Endothelial cell of umbilical vein (primary cell): ENCODE data around the gene SYNCRIP. TPM values are rescaled to one million over a fixed set of nuclear protein-coding genes. Genes with fewer than 3 reads are reported as not detected.

Experiments used
- BruUV-seq: library from RNA; stranded (reverse); fragments of 400-500 nt; replicated peaks from 2 replicates; lab custom pipeline; 2021; lab: Mats Ljungman, UMichigan
- CTCF ChIA-PET: fragments of 300-600, 350-600 bp; sonication (Branson Sonifier 250); formaldehyde crosslinking; loops from one replicate; lab custom pipeline; 2021; ENCODE audit warnings: antibody characterized with exemption, inconsistent platforms; lab: Charles Lee
- POLR2A ChIA-PET: fragments of 300-600, 350-600 bp; sonication (Branson Sonifier 250); formaldehyde crosslinking; loops from one replicate; lab custom pipeline; 2021; ENCODE audit warnings: antibody characterized with exemption, inconsistent platforms; lab: Charles Lee
- DNase-seq: peaks from one replicate; pipeline ENCODE4 v3.0.0-alpha.2; 2011; ENCODE audit warnings: low read depth, low spot score
- FAIRE-seq: peaks from 2 replicates; lab custom pipeline; 2011; peaks lifted over from hg19 to GRCh38; lab: Jason Lieb, UNC
- H2AFZ ChIP-seq: 2 replicates; pipeline ENCODE4 v1.6.0; 2012; ENCODE audit warnings: low read depth, low read length, control low read depth, inconsistent platforms
- H3K27ac ChIP-seq: 2 replicates; pipeline ENCODE4 v1.5.1; 2011; ENCODE audit warnings: low read depth, mild to moderate bottlenecking, control low read depth, low read length, moderate library complexity; ENCODE audit not compliant: insufficient read depth
- H3K27me3 ChIP-seq, 2 experiments: 2 replicates each; pipeline versions ENCODE4 v1.6.0 to v1.6.1; 2011; ENCODE audit warnings: low read length in 2 of 2, mixed read lengths in 1 of 2; ENCODE audit not compliant: control insufficient read depth in 2 of 2, insufficient read depth in 2 of 2
- H3K36me3 ChIP-seq, 2 experiments: 2 replicates in 1 of 2; 3 replicates in 1 of 2; pipeline ENCODE4 v1.5.1; 2011; ENCODE audit warnings: low read length in 2 of 2, mild to moderate bottlenecking in 1 of 2, moderate library complexity in 1 of 2; ENCODE audit not compliant: control insufficient read depth in 2 of 2, insufficient read depth in 2 of 2; ENCODE audit errors: extremely low read depth in 1 of 2
- H3K4me1 ChIP-seq: 3 replicates; pipeline ENCODE4 v1.5.1; 2011; ENCODE audit warnings: mild to moderate bottlenecking, low read length; ENCODE audit not compliant: control insufficient read depth, insufficient read depth; ENCODE audit errors: extremely low read depth
- H3K4me2 ChIP-seq: 2 replicates; pipeline ENCODE4 v1.6.1; 2011; ENCODE audit warnings: low read length, control low read depth, mixed read lengths; ENCODE audit not compliant: insufficient read depth
- H3K4me3 ChIP-seq, 3 experiments: fragments of 200-600 bp in 1 of 3; sonication (generic), shearing (Covaris generic) in 1 of 3; replicated peaks in 1 of 3; 2 replicates each; pipeline ENCODE4 v1.5.1; 2011 to 2016; ENCODE audit warnings: control low read depth in 3 of 3, low read length in 3 of 3, mild to moderate bottlenecking in 2 of 3, inconsistent platforms in 1 of 3, low read depth in 1 of 3, moderate library complexity in 1 of 3; ENCODE audit not compliant: insufficient read depth in 1 of 3
- H3K79me2 ChIP-seq: 2 replicates; pipeline ENCODE4 v1.6.0; 2012; ENCODE audit warnings: low read length, inconsistent platforms; ENCODE audit not compliant: control insufficient read depth, insufficient read depth
- H3K9ac ChIP-seq: replicated peaks from 2 replicates; pipeline ENCODE3; 2011; ENCODE audit warnings: low read length, control low read depth; ENCODE audit not compliant: insufficient read depth; ENCODE audit errors: extremely low read depth
- H3K9me1 ChIP-seq: replicated peaks from 3 replicates; pipeline ENCODE4 v1.6.0; 2011; ENCODE audit warnings: mild to moderate bottlenecking, low read length; ENCODE audit not compliant: control insufficient read depth, insufficient read depth; ENCODE audit errors: extremely low read depth
- H3K9me3 ChIP-seq: replicated peaks from 2 replicates; pipeline ENCODE4 v1.5.1; 2012; ENCODE audit warnings: low read length, inconsistent platforms; ENCODE audit not compliant: control insufficient read depth, insufficient read depth
- H4K20me1 ChIP-seq: replicated peaks from 2 replicates; pipeline ENCODE3; 2011; ENCODE audit warnings: mild to moderate bottlenecking, low read length; ENCODE audit not compliant: control insufficient read depth, insufficient read depth; ENCODE audit errors: extremely low read depth
- FOS ChIP-seq: IDR thresholded peaks from 2 replicates; pipeline ENCODE4 v1.6.1; 2011; ENCODE audit warnings: mild to moderate bottlenecking, low read length, moderate library complexity, borderline replicate concordance; ENCODE audit not compliant: insufficient read depth
- JUN ChIP-seq: IDR thresholded peaks from 2 replicates; pipeline ENCODE4 v1.6.1; 2011; ENCODE audit warnings: borderline replicate concordance, low read depth; ENCODE audit not compliant: insufficient read length, insufficient read depth
- MAX ChIP-seq: IDR thresholded peaks from 2 replicates; pipeline ENCODE4 v1.6.1; 2011; ENCODE audit not compliant: insufficient read depth, insufficient read length
- MYC ChIP-seq: IDR thresholded peaks from one replicate; pipeline ENCODE4 v1.6.1; 2011; ENCODE audit warnings: mild to moderate bottlenecking, low read depth, low read length
- POLR2A ChIP-seq: IDR thresholded peaks from 2 replicates; pipeline ENCODE4 v1.6.1; 2012; ENCODE audit warnings: low read depth, mild to moderate bottlenecking, control low read depth, low read length
- POLR2AphosphoS5 ChIP-seq: IDR thresholded peaks from 2 replicates; pipeline ENCODE4 v1.6.1; 2012; ENCODE audit warnings: low read depth, mild to moderate bottlenecking, control low read depth, low read length, moderate library complexity; ENCODE audit not compliant: insufficient read depth
- dilution Hi-C: fragments of 300-500 bp; cut with MboI; formaldehyde crosslinking; loops from one replicate; pipeline ENCODE4 v1.15.0; 2019; ENCODE audit warnings: low sequenced_read_pairs; ENCODE audit not compliant: extremely low pct_ligation_motif_present
- intact Hi-C: fragments of 100-400 bp; cut with micrococcal nuclease; formaldehyde crosslinking; loops from one replicate; pipeline ENCODE4 v1.10.0; 2022
- polyA plus RNA-seq, 4 experiments: library from polyadenylated mRNA; depleted of rRNA in 3 of 4; stranded (reverse) in 3 of 4; unstranded in 1 of 4; fragments of >200 nt; gene quantifications; 2 replicates each; pipeline versions ENCODE4 v1.2.1 to v1.2.3, GENCODE V29; 2011 to 2012; ENCODE audit warnings: missing spikeins in 1 of 4
- total RNA-seq: library from RNA; stranded (reverse); gene quantifications from 2 replicates; pipeline ENCODE4 v1.2.3, GENCODE V29; 2021

SYNCRIP gene
- total and polyA plus RNA-seq, 2 donors (not counting 3 experiments of a cell fraction or from before 2014, with no cell fraction given) = 16.3 to 155 TPM

- DNase-seq (no peak), FAIRE-seq (no peak)
- Histone ChIP-seq H2AFZ (no peak overlapping the region), H3K27ac (no peak overlapping the region), H3K9ac (no peak overlapping the region), H3K9me1 (no peaks in the 10 kb centered on the region), H3K4me1 (peaks cover 35% of the 10 kb centered on the region), H4K20me1 (peaks cover 11% of the 10 kb centered on the region), H3K27me3 (no peaks in the 10 kb centered on the region), H3K36me3 (peaks cover 7 to 15% of the 10 kb centered on the region in 2 experiments), H3K4me3 (no peak overlapping the region), H3K79me2 (peaks cover 50% of the 10 kb centered on the region), H3K9me3 (no peaks in the 10 kb centered on the region), H3K4me2 (peak overlapping the region; percentile 99)
- POLR2A ChIA-PET = interaction anchor here (1.2 to 5.8 kb wide), 2 partner anchors 19 to 33 kb away, joined by 3 to 372 read pairs; partner anchors contain the start of gene SYNCRIP
- dilution Hi-C loops = no loop called here
- intact Hi-C loops = loop anchor here (5.0 to 10.0 kb wide), 5 partner anchors 50 to 910 kb away; partner anchors contain the start of gene TBX18
- CTCF ChIA-PET = interaction anchor here (6.3 kb wide), 1 partner anchor 33 kb away, joined by 78 read pairs; the partner anchor contains the start of gene SYNCRIP
- no TSS peak for BruUV-seq
- no peak for TF ChIP-seq JUN
Observed at GRCh38 chr6:85674604-85675003, 31.9 kb upstream of the SYNCRIP start.

GRCh38 chr6:85673198-85674139 is 30.8 kb upstream of the SYNCRIP start:
- FAIRE-seq (peak; percentile 38), DNase-seq (no peak)
- POLR2A ChIA-PET = interaction anchor here (2.4 kb wide), 1 partner anchor 30 kb away, joined by 18 read pairs; the partner anchor contains the start of gene SYNCRIP
- H3K27ac ChIP-seq = no peak overlapping the region
- peaks cover 49% of the 10 kb centered on the region for H3K79me2 ChIP-seq
- BruUV-seq = no TSS peak
- no peaks in the 10 kb centered on the region for H3K9me1 ChIP-seq
- no peak overlapping the region for H3K4me2 ChIP-seq
- peaks cover 7 to 15% of the 10 kb centered on the region in 2 experiments for H3K36me3 ChIP-seq
- no peak overlapping the region for H3K4me3 ChIP-seq
- H3K9me3 ChIP-seq = no peaks in the 10 kb centered on the region
- no peak overlapping the region for H3K9ac ChIP-seq
- TF ChIP-seq FOS (no peak), MYC (no peak), POLR2AphosphoS5 (peak; percentile 17), POLR2A (peak; percentile 77), MAX (no peak)
- intact Hi-C loops = loop anchor here (10.0 kb wide), 3 partner anchors 49 to 909 kb away; partner anchors contain the start of gene TBX18
- no peaks in the 10 kb centered on the region for H3K27me3 ChIP-seq
- H4K20me1 ChIP-seq = peaks cover 11% of the 10 kb centered on the region
- CTCF ChIA-PET = interaction anchor here (6.3 kb wide), 1 partner anchor 32 kb away, joined by 78 read pairs; the partner anchor contains the start of gene SYNCRIP
- peaks cover 30% of the 10 kb centered on the region for H3K4me1 ChIP-seq
- dilution Hi-C loops = no loop called here
- H2AFZ ChIP-seq = no peak overlapping the region
